Stimulated activated CD8-positive, alpha-beta memory T cell treated with anti-CD3 and anti-CD28 coated beads, Interleukin-7, amount 100 ng/mL, for 48 hours (primary cell): ENCODE data around the gene KRT14.
A peak's percentile ranks its signal among the peaks of the same experiment; 100 is the strongest.
"Not testable (repeated sequence)": the region's sequence is repeated elsewhere in the genome, so short reads cannot be mapped to it uniquely, and the experiment has no call there.

ENCODE experiments used
- DNase-seq, 2 donors: peaks; one replicate each; pipeline ENCODE4 v3.0.0-alpha.2; 2020; ENCODE audit warnings: low read depth in 1 of 2; ENCODE audit errors: extremely low read depth in 1 of 2

Gene KRT14

GRCh38 chr17:41548844-41549595 lies 37.7 kb downstream of the KRT14 start:
- DNase-seq, result peak; percentile 40 to 73

DNA sequence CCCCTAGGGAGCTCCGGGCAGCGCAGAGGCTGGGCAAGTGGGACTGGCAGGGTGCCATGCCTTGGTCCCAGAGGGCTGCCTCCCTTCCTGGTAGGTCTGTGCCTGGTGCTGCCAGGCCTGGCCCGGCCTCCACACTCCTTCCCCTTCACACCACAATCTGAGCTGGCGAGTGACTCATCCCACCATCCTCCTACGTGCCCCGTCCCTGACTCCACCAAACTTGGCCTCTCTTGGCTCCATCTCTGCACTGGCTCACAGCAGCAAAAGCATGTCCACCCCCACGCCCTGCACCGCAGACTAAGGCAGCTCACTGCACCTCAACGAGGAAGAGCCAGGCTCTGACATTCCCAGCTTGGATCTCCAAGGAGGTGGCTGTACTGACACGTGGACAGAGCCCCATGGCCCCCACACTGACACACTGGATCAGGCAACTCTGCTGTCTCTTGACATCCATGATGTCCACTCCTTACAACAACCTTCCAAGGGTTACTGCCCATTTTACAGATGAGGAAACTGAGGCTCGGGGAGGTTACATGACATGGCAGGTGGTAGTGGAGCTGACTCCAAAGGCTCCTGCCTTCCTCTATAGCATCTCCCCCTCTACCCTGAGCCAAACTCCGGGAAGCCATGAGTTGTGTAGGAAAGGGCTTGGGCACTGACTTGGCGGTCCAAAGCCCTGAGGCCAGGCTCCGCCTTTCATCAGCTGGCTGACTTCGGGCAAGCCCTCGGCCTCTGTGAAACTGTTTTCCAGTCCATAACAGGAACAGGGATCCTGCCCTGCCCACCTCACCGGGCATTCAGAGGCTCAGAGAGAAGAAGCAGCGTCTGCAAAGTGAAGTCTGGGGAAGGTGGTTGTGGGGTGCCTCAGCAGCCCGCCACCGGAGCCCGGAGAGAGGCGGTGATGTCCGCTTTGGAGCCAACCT lies 38.5 kb downstream of the KRT14 start:
- peak; percentile 37 to 85 for DNase-seq

- no peak for DNase-seq
Measured at GRCh38 chr17:41547378-41547841, 39.3 kb downstream of the KRT14 start.

- DNase-seq, result no peak
Measured at GRCh38 chr17:41546819-41547218, 39.9 kb downstream of the KRT14 start.

DNA sequence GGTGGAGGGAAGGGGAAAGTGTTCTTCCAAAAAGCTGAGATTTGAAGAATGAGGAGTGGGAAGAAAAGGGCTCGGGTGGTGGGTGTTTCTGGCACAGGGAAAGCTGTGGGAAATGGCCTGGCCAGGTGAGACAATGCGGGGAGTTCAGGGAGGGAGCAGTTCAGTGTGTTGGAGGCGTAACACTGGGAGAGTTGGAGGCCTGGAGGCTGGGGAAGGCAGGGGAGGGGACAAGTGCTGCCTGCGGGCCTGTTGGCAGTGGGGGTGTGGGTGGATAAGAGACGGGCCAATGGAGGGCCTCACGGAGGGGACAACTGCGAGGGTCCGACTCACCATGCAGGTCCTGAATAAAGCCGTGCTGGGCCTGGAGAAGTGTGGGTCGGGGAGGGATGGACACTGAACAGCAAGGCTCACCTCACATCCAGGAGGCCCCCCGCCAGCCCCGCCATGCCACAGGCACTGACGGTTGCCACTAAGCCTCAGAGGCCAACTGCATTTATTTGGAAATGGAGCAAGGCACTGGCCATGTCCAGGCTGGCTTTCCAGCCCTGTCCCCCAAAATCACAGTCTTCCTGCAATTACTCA lies 40.8 kb downstream of the KRT14 start:
- no peak for DNase-seq

- DNase-seq, result no peak
Measured at GRCh38 chr17:41544935-41545334, 41.8 kb downstream of the KRT14 start.

GRCh38 chr17:41544491-41544892 lies 42.2 kb downstream of the KRT14 start:
- DNase-seq, result no peak

DNA sequence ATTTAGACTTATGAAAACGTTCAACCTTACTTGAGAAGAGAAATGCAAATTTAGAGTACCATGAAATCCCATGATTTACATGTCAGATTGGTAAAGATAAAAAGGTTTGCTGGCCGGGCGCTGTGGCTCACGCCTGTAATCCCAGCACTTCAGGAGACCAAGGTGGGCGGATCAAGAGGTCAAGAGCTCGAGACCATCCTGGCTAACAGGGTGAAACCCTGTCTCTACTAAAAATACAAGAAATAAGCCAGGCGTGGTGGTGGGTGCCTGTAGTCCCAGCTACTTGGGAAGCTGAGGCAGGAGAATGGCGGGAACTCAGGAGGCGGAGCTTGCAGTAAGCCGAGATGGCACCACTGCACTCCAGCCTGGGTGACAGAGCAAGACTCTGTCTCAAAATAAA lies 43.9 kb downstream of the KRT14 start:
- DNase-seq, result not testable (repeated sequence)

DNA sequence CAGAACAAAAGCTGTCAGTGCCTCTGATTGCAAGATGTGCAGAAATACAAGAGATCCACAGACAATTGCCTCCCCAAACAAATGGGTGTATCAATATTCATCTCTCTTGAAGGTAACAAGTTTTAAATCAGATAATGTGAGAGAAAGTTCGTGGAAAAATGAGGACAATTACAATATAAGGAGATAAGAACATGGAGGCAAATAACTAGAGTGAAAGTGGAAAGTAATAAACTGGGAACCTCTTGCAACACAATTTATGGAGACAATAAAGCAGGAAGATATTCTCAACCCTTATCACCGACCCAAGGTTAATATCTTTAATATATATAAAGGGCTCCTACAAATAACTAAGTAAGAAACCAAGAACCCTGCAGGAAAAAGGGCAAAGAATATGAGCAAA lies 44.3 kb downstream of the KRT14 start:
- DNase-seq, result no peak

- no peak for DNase-seq
Measured at GRCh38 chr17:41540921-41541625, 45.6 kb downstream of the KRT14 start.

DNA sequence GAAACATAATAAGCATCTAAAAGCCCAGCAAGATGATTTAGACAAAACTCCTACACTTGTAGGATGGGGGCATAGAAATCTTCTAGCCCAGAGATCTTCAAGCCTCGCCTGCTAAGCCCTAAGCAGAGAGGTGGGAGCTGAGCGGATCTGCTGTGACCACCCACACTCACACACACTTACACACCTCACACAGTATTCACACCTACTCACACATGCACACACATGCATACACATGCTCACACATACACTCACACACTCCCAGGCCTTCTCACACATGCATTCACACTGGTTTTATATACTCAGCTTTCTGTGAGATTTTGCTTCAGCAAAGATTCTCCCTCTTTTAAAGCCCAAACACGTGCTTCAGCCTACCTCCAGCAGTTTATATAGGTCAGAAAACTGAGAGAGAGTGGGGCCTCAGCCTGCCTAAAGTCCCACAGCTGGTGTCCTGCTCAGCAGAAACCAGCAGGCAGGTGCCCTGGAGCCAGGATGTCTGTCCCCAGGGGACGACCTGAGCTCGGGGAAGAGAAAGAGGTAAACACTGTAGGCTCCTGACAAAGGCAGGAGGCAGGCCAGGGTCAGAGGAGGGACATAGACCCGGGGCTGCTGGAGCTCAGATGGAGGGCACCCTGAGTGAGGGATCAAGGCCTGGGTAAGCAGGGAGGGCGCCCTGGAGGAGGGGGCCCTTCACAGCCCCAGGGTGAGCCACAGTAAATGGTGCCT lies 46.6 kb downstream of the KRT14 start:
- no peak for DNase-seq

GRCh38 chr17:41539071-41539492 lies 47.6 kb downstream of the KRT14 start:
- DNase-seq, result no peak

DNA sequence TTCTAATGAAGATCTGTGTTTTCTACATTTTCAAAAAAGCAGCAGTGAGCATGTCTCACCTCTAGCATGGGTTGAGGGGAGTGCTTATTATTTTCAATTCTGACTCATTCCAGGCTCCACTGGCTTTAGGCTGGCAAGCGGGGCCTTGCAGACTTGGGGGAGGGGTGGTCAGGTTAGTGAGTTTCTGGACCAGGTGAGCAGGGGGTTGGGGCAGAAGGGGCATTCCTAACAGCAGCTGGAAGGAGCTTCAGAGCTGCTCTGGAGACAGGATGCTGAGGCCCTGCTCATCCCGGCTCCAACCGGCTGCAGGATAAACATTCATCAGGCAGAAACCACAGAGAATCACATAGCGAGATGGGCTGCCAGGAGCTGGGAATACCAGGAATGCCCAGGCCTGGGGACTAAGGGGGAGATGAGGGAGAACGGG lies 48.1 kb downstream of the KRT14 start:
- DNase-seq, result no peak

DNA sequence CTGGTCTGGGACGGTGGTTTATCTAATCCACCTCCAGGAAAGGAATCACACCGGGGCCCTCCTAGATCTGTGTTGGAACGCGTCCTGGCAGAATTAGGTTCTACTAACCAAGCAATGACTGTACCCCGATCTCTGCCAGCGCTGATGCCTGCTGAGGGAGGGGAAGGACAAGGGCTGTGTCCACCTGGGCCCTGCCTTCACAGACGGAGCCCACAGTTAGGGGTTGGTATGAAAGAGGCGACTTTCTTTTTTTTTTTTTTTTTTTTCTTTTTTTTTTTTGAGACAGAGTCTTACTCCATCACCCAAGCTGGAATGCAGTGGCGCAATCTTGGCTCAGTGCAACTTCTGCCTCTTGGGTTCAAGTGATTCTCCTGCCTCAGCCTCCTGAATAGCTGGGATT lies 48.7 kb downstream of the KRT14 start:
- DNase-seq, result no peak

- no peak for DNase-seq
Measured at GRCh38 chr17:41537614-41537954, 49.1 kb downstream of the KRT14 start.

DNA sequence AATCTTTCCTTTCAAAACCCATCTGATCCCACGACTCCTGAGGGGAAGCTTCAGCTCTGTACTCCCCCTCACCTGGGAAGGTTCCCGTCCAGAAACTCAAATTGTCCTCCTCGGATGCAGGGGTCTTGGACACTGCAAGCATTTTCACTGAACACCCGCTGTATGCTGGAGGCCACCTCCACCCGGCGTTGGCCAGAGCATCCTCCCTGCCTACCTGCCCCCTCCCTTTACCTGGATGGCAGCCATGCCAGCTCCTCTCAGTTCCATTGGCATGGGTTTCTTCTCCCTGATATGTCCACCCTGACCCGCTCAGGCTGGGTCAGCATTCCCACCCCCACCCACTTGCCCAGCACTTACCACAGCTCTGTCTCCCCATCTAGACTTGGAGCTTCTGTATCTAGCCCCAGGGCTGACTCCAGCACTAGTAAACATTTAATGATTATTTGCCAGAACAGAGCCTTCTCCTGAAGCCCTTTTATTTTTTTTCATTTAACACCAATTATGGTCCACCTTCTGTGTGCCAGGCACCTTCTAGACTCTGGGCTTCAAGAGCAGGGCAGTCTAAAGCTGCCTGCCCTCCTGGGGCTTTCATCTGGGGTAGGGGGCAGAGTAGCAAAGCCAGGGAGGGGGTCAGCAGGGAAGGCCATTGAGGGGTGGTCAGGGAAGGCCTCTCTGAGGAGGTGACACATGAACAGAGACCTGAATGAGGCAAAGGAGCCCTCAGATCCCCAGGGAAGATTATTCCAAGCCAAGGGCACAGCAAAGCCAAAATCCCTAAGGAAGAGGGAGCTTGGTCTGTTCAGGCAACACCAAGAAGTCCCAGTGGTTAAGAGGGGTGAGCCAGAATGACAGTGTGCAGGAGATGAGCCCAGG lies 49.7 kb downstream of the KRT14 start:
- DNase-seq, result no peak

- DNase-seq, result no peak
Measured at GRCh38 chr17:41535764-41536481, 50.8 kb downstream of the KRT14 start.

- no peak for DNase-seq
Measured at GRCh38 chr17:41534899-41535546, 51.7 kb downstream of the KRT14 start.
